Mesendoderm (in vitro differentiated cells): ENCODE results near the gene PI4K2B. TPM values are rescaled to one million over a fixed set of nuclear protein-coding genes. Genes with fewer than 3 reads are reported as not detected.
"Not testable (repeated sequence)": the region's sequence is repeated elsewhere in the genome, so short reads cannot be mapped to it uniquely, and the experiment has no call there.

Experiments used
- DNase-seq: peaks from one replicate; pipeline ENCODE4 v3.0.0; 2013
- H2AK5ac ChIP-seq: 2 replicates; pipeline ENCODE4 v1.6.1; 2013; ENCODE audit warnings: low read length, inconsistent platforms
- H2BK120ac ChIP-seq: 2 replicates; pipeline ENCODE4 v1.6.1; 2013; ENCODE audit warnings: low read depth, mild to moderate bottlenecking, low read length, moderate library complexity, mixed read lengths
- H2BK15ac ChIP-seq: replicated peaks from 2 replicates; pipeline ENCODE4 v1.6.1; 2013; ENCODE audit warnings: low read depth, mild to moderate bottlenecking, moderate library complexity
- H2BK5ac ChIP-seq: 2 replicates; pipeline ENCODE4 v1.6.1; 2013; ENCODE audit warnings: low read length, inconsistent platforms
- H3K18ac ChIP-seq: 2 replicates; pipeline ENCODE4 v1.6.1; 2013; ENCODE audit warnings: mild to moderate bottlenecking, low read length, mixed read lengths
- H3K23ac ChIP-seq: one replicate; pipeline ENCODE4 v1.6.1; 2013; ENCODE audit warnings: low read length
- H3K27ac ChIP-seq: 2 replicates; pipeline ENCODE4 v1.5.1; 2013; ENCODE audit warnings: low read depth, mild to moderate bottlenecking, inconsistent platforms, low read length, moderate library complexity
- H3K27me3 ChIP-seq: 2 replicates; pipeline ENCODE4 v1.6.1; 2013; ENCODE audit warnings: low read length, control low read depth, mild to moderate bottlenecking, inconsistent platforms; ENCODE audit not compliant: insufficient read depth, poor library complexity
- H3K36me3 ChIP-seq: 2 replicates; pipeline ENCODE4 v1.6.1; 2013; ENCODE audit warnings: low read length, inconsistent platforms; ENCODE audit not compliant: control insufficient read depth, insufficient read depth
- H3K4ac ChIP-seq: one replicate; pipeline ENCODE4 v1.6.1; 2013; ENCODE audit warnings: low read depth, mild to moderate bottlenecking, low read length, moderate library complexity
- H3K4me1 ChIP-seq: 2 replicates; pipeline ENCODE4 v1.6.1; 2013; ENCODE audit warnings: low read depth, low read length, inconsistent platforms; ENCODE audit not compliant: control insufficient read depth
- H3K4me2 ChIP-seq: 2 replicates; pipeline ENCODE4 v1.6.1; 2013; ENCODE audit warnings: low read length
- H3K4me3 ChIP-seq: 2 replicates; pipeline ENCODE4 v1.5.1; 2013; ENCODE audit warnings: mild to moderate bottlenecking, low read length
- H3K56ac ChIP-seq: one replicate; pipeline ENCODE4 v1.6.1; 2013; ENCODE audit warnings: low read length
- H3K79me1 ChIP-seq: 2 replicates; pipeline ENCODE4 v1.6.1; 2013; ENCODE audit warnings: low read length, inconsistent platforms
- H3K79me2 ChIP-seq: 2 replicates; pipeline ENCODE4 v1.6.1; 2013; ENCODE audit warnings: mild to moderate bottlenecking, low read length; ENCODE audit not compliant: control insufficient read depth, insufficient read depth
- H3K9ac ChIP-seq: 2 replicates; pipeline ENCODE4 v1.6.1; 2013; ENCODE audit warnings: low read length, inconsistent platforms
- H4K5ac ChIP-seq: one replicate; pipeline ENCODE4 v1.6.1; 2013; ENCODE audit warnings: low read length
- H4K8ac ChIP-seq: one replicate; pipeline ENCODE4 v1.6.1; 2013; ENCODE audit warnings: low read depth, mild to moderate bottlenecking, control low read depth, low read length, moderate library complexity
- WGBS: extraction: QIAGEN DNeasy Blood & Tissue Kit; methylation state at CpG from one replicate; pipeline ENCODE4 v1.1.7; 2013; ENCODE audit warnings: low lambda C conversion rate, missing lambda C conversion rate; ENCODE audit not compliant: insufficient coverage; ENCODE audit errors: extremely low coverage; 5-methylcytosine and 5-hydroxymethylcytosine counted together
- small RNA-seq: library from polyadenylated mRNA; stranded (forward); fragments of <200 nt; extraction: miRNeasy Mini kit (QIAGEN cat#:217004); gene quantifications from one replicate; pipeline ENCODE3, GENCODE V24; 2013; ENCODE audit not compliant: insufficient read depth

The PI4K2B gene

GRCh38 chr4:25320336-25320735 lies 86.5 kb downstream of the PI4K2B start:
- no peak overlapping the region for H3K4me2 ChIP-seq
- no peaks in the 10 kb centered on the region for H3K36me3 ChIP-seq
- H2AK5ac ChIP-seq = no peak overlapping the region
- no peak overlapping the region for H3K18ac ChIP-seq
- no peak overlapping the region for H4K8ac ChIP-seq
- no peak for DNase-seq
- H3K56ac ChIP-seq = no peak overlapping the region
- no peak overlapping the region for H3K27ac ChIP-seq
- H3K27me3 ChIP-seq = no peaks in the 10 kb centered on the region
- no CpG with 5 or more reads among the region's 2 CpGs for WGBS
- H3K9ac ChIP-seq = no peak overlapping the region
- H3K79me2 ChIP-seq = no peaks in the 10 kb centered on the region
- no peaks in the 10 kb centered on the region for H3K4me1 ChIP-seq
- H3K79me1 ChIP-seq = no peaks in the 10 kb centered on the region
- no peak overlapping the region for H3K4ac ChIP-seq
- H4K5ac ChIP-seq = no peak overlapping the region
- H2BK15ac ChIP-seq = no peak overlapping the region
- no peak overlapping the region for H3K4me3 ChIP-seq
- H3K23ac ChIP-seq = no peak overlapping the region
- H2BK120ac ChIP-seq = no peak overlapping the region
- no peak overlapping the region for H2BK5ac ChIP-seq

DNA sequence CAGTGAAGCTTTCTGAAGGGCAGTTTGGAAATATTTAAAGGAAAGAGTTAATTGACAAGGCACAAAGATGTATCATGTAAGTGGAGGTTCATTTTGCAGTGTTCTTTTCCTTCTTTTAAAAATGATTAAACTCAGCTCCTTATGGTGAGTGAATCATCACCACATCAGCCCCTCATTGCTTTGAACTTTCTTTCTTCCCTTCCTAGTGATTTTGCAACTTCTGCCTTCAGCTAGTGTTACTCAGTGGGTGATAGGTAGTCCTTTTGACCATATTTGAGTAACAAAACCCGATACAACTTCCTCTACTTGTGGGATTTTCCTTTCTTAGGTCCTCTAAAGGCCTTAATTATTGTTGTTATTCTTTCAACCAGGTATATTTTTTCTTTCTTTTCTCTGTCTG lies 86.9 kb downstream of the PI4K2B start:
- H3K4ac ChIP-seq = no peak overlapping the region
- DNase-seq = no peak
- H3K9ac ChIP-seq = no peak overlapping the region
- WGBS = no CpG with 5 or more reads among the region's 1 CpG
- no peak overlapping the region for H3K4me2 ChIP-seq
- H2BK120ac ChIP-seq = no peak overlapping the region
- no peaks in the 10 kb centered on the region for H3K79me1 ChIP-seq
- no peak overlapping the region for H3K56ac ChIP-seq
- H3K36me3 ChIP-seq = no peaks in the 10 kb centered on the region
- no peak overlapping the region for H2BK15ac ChIP-seq
- no peak overlapping the region for H3K4me3 ChIP-seq
- H3K27ac ChIP-seq = no peak overlapping the region
- H3K23ac ChIP-seq = no peak overlapping the region
- no peak overlapping the region for H4K8ac ChIP-seq
- no peaks in the 10 kb centered on the region for H3K4me1 ChIP-seq
- no peaks in the 10 kb centered on the region for H3K27me3 ChIP-seq
- no peak overlapping the region for H4K5ac ChIP-seq
- H2AK5ac ChIP-seq = no peak overlapping the region
- no peak overlapping the region for H3K18ac ChIP-seq
- no peak overlapping the region for H2BK5ac ChIP-seq
- no peaks in the 10 kb centered on the region for H3K79me2 ChIP-seq

DNA sequence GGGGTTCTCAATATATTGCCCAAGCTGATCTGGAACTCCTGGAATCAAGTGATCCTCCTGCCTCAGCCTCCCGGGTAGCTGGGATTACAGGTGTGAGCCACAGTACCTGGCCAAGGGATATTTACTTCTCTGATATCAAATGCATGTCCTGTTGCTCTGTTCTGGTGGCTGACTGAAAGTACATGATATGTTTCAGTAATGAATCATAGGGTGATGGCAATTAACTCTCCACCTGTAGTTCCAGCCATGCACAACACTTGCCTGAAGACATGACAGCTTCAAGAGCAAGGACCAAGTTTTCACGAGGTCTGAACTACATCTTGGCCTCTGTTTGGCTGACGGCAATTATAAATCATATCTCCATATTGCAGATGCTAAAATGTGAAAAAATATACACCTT lies 87.9 kb downstream of the PI4K2B start:
- H3K56ac ChIP-seq = no peak overlapping the region
- no peak for DNase-seq
- no peak overlapping the region for H4K8ac ChIP-seq
- H2BK120ac ChIP-seq = no peak overlapping the region
- H3K27ac ChIP-seq = no peak overlapping the region
- no peak overlapping the region for H2BK15ac ChIP-seq
- no peak overlapping the region for H2AK5ac ChIP-seq
- no peak overlapping the region for H4K5ac ChIP-seq
- no peak overlapping the region for H3K23ac ChIP-seq
- H3K4me2 ChIP-seq = no peak overlapping the region
- H3K36me3 ChIP-seq = no peaks in the 10 kb centered on the region
- no peak overlapping the region for H3K9ac ChIP-seq
- no peaks in the 10 kb centered on the region for H3K4me1 ChIP-seq
- H3K27me3 ChIP-seq = no peaks in the 10 kb centered on the region
- H3K4me3 ChIP-seq = no peak overlapping the region
- H3K4ac ChIP-seq = no peak overlapping the region
- no CpG with 5 or more reads among the region's 3 CpGs for WGBS
- H3K79me2 ChIP-seq = no peaks in the 10 kb centered on the region
- no peak overlapping the region for H2BK5ac ChIP-seq
- H3K79me1 ChIP-seq = no peaks in the 10 kb centered on the region
- H3K18ac ChIP-seq = no peak overlapping the region

DNA sequence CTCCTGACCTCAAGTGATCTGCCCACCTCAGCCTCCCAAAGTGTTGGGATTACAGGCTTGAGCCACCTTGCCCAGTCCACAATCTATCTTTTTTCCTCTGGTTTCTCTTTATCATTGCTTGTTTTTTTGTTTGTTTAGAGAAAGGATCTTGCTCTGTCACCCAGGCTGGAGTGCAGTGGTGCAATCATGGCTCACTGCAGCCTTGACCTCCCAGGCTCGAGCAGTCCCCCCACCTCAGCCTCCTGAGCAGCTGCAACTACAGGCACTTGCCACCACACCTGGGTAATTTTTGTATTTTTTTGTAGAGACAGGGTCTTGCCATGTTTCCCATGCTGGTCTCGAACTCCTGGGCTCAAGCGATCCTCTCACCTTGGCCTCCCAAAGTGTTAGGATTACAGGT lies 94.6 kb downstream of the PI4K2B start:
- H3K27ac ChIP-seq, H3K4me2 ChIP-seq, H4K8ac ChIP-seq, H3K4me3 ChIP-seq, H3K36me3 ChIP-seq, H3K4ac ChIP-seq, DNase-seq, H3K4me1 ChIP-seq, H3K79me2 ChIP-seq, H3K56ac ChIP-seq, H3K9ac ChIP-seq, H2AK5ac ChIP-seq, H3K79me1 ChIP-seq, H4K5ac ChIP-seq, H3K23ac ChIP-seq, H2BK120ac ChIP-seq, H2BK15ac ChIP-seq, H2BK5ac ChIP-seq, H3K27me3 ChIP-seq, H3K18ac ChIP-seq: not testable (repeated sequence)
- no CpG with 5 or more reads among the region's 3 CpGs for WGBS

Small RNA genes within 50 kb of the gene (small RNA-seq; reads per million reads assigned to genes)
- gene RF00004 = not detected
